GM12878 (cell line): ENCODE results near the gene YARS1. TPM values are rescaled to one million over a fixed set of nuclear protein-coding genes. Genes with fewer than 3 reads are reported as not detected.

Experiments
- ATF3 ChIP-seq: IDR thresholded peaks from 2 replicates; pipeline ENCODE4 v1.6.1; 2011; ENCODE audit warnings: low read depth, mild to moderate bottlenecking, low read length, moderate library complexity, borderline replicate concordance; ENCODE audit errors: extremely low read depth
- CBX3 ChIP-seq: fragments of 200-600 bp; sonication (generic); IDR thresholded peaks from 2 replicates; pipeline ENCODE4 v1.6.1; 2016; ENCODE audit warnings: low read depth, borderline replicate concordance
- CHD2 ChIP-seq: IDR thresholded peaks from 2 replicates; pipeline ENCODE4 v1.6.1; 2011; ENCODE audit warnings: low read depth, low read length, improper control_type of control experiment, borderline replicate concordance
- CHD4 ChIP-seq: fragments of 200-600 bp; sonication (generic); IDR thresholded peaks from 2 replicates; pipeline ENCODE4 v1.6.1; 2016; ENCODE audit warnings: mild to moderate bottlenecking
- CREM ChIP-seq: IDR thresholded peaks from 2 replicates; pipeline ENCODE4 v1.6.1; 2014; ENCODE audit warnings: antibody characterized with exemption, low read depth
- CTCF ChIP-seq, 3 experiments: IDR thresholded peaks in 2 of 3; conservative IDR thresholded peaks in 1 of 3; 2 replicates each; pipeline ENCODE4 v1.5.1; 2011; ENCODE audit warnings: low read depth in 3 of 3, low read length in 3 of 3, mild to moderate bottlenecking in 3 of 3, control low read depth in 2 of 3, moderate library complexity in 2 of 3, inconsistent platforms in 1 of 3, mixed read lengths in 1 of 3; ENCODE audit not compliant: control insufficient read depth in 2 of 3, insufficient read depth in 1 of 3; ENCODE audit errors: extremely low read depth in 1 of 3
- EP300 ChIP-seq, 2 experiments: fragments of 150-350 bp in 1 of 2; IDR thresholded peaks; 2 replicates each; pipeline ENCODE4 v1.6.1; 2011 to 2012; ENCODE audit warnings: low read depth in 2 of 2, low read length in 2 of 2, borderline replicate concordance in 1 of 2, improper control_type of control experiment in 1 of 2, inconsistent platforms in 1 of 2; ENCODE audit not compliant: control insufficient read depth in 1 of 2
- GATAD2B ChIP-seq: fragments of 450-650 bp; conservative IDR thresholded peaks from 2 replicates; pipeline ENCODE4 v1.6.1; 2017; ENCODE audit warnings: low read depth, mild to moderate bottlenecking, moderate library complexity
- IRF5 ChIP-seq: fragments of 450-650 bp; IDR thresholded peaks from 2 replicates; pipeline ENCODE4 v1.6.1; 2017; ENCODE audit warnings: borderline replicate concordance
- LARP7 ChIP-seq: fragments of 450-650 bp; IDR thresholded peaks from 2 replicates; pipeline ENCODE4 v1.6.1; 2017; ENCODE audit warnings: mild to moderate bottlenecking
- MTA2 ChIP-seq: fragments of 450-650 bp; IDR thresholded peaks from 2 replicates; pipeline ENCODE4 v1.6.1; 2016; ENCODE audit warnings: low read depth, mild to moderate bottlenecking, moderate library complexity
- MTA3 ChIP-seq: IDR thresholded peaks from 2 replicates; pipeline ENCODE4 v1.6.1; 2012; ENCODE audit warnings: low read length, inconsistent platforms, borderline replicate concordance
- MYB ChIP-seq: fragments of 150-350 bp; IDR thresholded peaks from 2 replicates; pipeline ENCODE4 v1.6.1; 2014; ENCODE audit warnings: mild to moderate bottlenecking, low read depth, low read length, borderline replicate concordance
- NFIC ChIP-seq: IDR thresholded peaks from 2 replicates; pipeline ENCODE4 v1.6.1; 2012; ENCODE audit warnings: low read depth, mild to moderate bottlenecking, inconsistent platforms, low read length, moderate library complexity
- NKRF ChIP-seq: fragments of 450-650 bp; conservative IDR thresholded peaks from 2 replicates; pipeline ENCODE4 v1.6.1; 2017; ENCODE audit warnings: mild to moderate bottlenecking, moderate library complexity
- NR2F1 ChIP-seq: fragments of 450-650 bp; conservative IDR thresholded peaks from 2 replicates; pipeline ENCODE4 v1.6.1; 2017; ENCODE audit warnings: mild to moderate bottlenecking
- POLR2AphosphoS2 ChIP-seq: IDR thresholded peaks from 2 replicates; pipeline ENCODE4 v1.6.1; 2011; ENCODE audit warnings: low read depth, mild to moderate bottlenecking, low read length, improper control_type of control experiment, moderate library complexity
- POU2F2 ChIP-seq: IDR thresholded peaks from 3 replicates; pipeline ENCODE4 v1.6.1; 2011; ENCODE audit warnings: low read depth, mild to moderate bottlenecking, low read length, borderline replicate concordance
- RAD51 ChIP-seq: fragments of 450-650 bp; IDR thresholded peaks from 2 replicates; pipeline ENCODE4 v1.6.1; 2016; ENCODE audit warnings: moderate library complexity, mild to moderate bottlenecking, inconsistent platforms
- RFX5 ChIP-seq: IDR thresholded peaks from 2 replicates; pipeline ENCODE4 v1.6.1; 2011; ENCODE audit warnings: low read depth, low read length, improper control_type of control experiment
- SIN3A ChIP-seq: IDR thresholded peaks from 2 replicates; pipeline ENCODE4 v1.6.1; 2012; ENCODE audit warnings: low read depth, low read length, improper control_type of control experiment
- SP1 ChIP-seq: IDR thresholded peaks from one replicate; pipeline ENCODE4 v1.6.1; 2011; ENCODE audit warnings: low read depth, low read length
- WRNIP1 ChIP-seq: IDR thresholded peaks from 2 replicates; pipeline ENCODE4 v1.6.1; 2011; ENCODE audit warnings: low read depth, low read length, improper control_type of control experiment, borderline replicate concordance
- polyA plus RNA-seq, 11 experiments: library from polyadenylated mRNA; depleted of rRNA in 4 of 11; unstranded in 6 of 11; stranded (reverse) in 5 of 11; fragments of >200 nt; fragmentation: Nextera tagmentation in 4 of 11; fragmentation: Illumina TruSeq in 1 of 11; extraction: Ambion mirVana in 4 of 11; extraction: Trizol in 1 of 11; gene quantifications; 1 replicate in 1 of 11; 2 replicates in 10 of 11; pipeline versions ENCODE4 v1.2.1 to v1.2.3, GENCODE V29; 2011 to 2016; ENCODE audit warnings: inconsistent platforms in 2 of 11, missing spikeins in 2 of 11, low read depth in 1 of 11
- total RNA-seq, 4 experiments: library from RNA; depleted of rRNA in 3 of 4; stranded (reverse); fragments of >200 nt in 3 of 4; fragmentation: Illumina TruSeq in 1 of 4; extraction: Trizol in 1 of 4; gene quantifications; 2 replicates each; pipeline versions ENCODE4 v1.2.1 to v1.2.3, GENCODE V29; 2013 to 2021

YARS1 gene
- total and polyA plus RNA-seq, 10 of the 15 experiments (the other 5 are each of a cell fraction or from before 2014, with no cell fraction given), result 39.9 to 202 (median 136) TPM

- TF ChIP-seq CTCF (IDR thresholded peaks at IDR 0.05 in 2 of 3, conservative IDR thresholded peaks at IDR 0.05 in 1 of 3; ENCODE audit: control insufficient read depth in 2 of 3, extremely low read depth in 1 of 3, insufficient read depth in 1 of 3, low read depth in 3 of 3, low read length in 3 of 3), result no peak; a peak in 1 of 6 replicates
- TF ChIP-seq GATAD2B, result peak; percentile 70
- TF ChIP-seq IRF5, result no peak
- peak; percentile 91 for TF ChIP-seq LARP7
- TF ChIP-seq NKRF, result peak; percentile 97
- TF ChIP-seq RAD51, result peak; percentile 81
- TF ChIP-seq CHD2, result peak; percentile 91
- TF ChIP-seq CHD4, result no peak
- TF ChIP-seq MTA2, result no peak
- TF ChIP-seq RFX5, result no peak
- peak; percentile 84 for TF ChIP-seq CREM
- peak; percentile 55; the same call in 2 of the 3 replicates for TF ChIP-seq POU2F2
- TF ChIP-seq WRNIP1, result no peak
- no peak for TF ChIP-seq CBX3
- TF ChIP-seq POLR2AphosphoS2, result peak; percentile 96
- peak; percentile 97 for TF ChIP-seq SIN3A
- peak; percentile 93 for TF ChIP-seq SP1
- peak; percentile 80 for TF ChIP-seq NR2F1
- peak; percentile 37 to 65; a peak in 2 of 4 replicates for TF ChIP-seq EP300 (IDR thresholded peaks at IDR 0.05; ENCODE audit: borderline replicate concordance in 1 of 2, control insufficient read depth in 1 of 2, low read depth in 2 of 2, low read length in 2 of 2)
- TF ChIP-seq MYB, result 0 out of 2 replicates have a peak, but pooled peaks have one; percentile 42
- no peak for TF ChIP-seq NFIC
- TF ChIP-seq ATF3, result peak; percentile 33; the same call in 1 of the 2 replicates
- TF ChIP-seq MTA3, result no peak
These were observed at the start of gene YARS1, which contains the start of gene S100PBP (continued) for GRCh38 chr1:32817159-32817814.
